Colonic mucosa (tissue), 4 donors: ENCODE results near the gene TSHZ2. TPM values are rescaled to one million over a fixed set of nuclear protein-coding genes. Genes with fewer than 3 reads are reported as not detected.

ENCODE experiments used
- DNase-seq: peaks from one replicate; pipeline ENCODE4 v3.0.0-alpha.2; 2020
- H3K27ac ChIP-seq: fragments of 200-600 bp; one replicate; pipeline ENCODE4 v1.8.0; 2021
- H3K27me3 ChIP-seq: fragments of 200-600 bp; one replicate; pipeline ENCODE4 v1.8.0; 2021
- H3K36me3 ChIP-seq: fragments of 200-600 bp; one replicate; pipeline ENCODE4 v1.8.0; 2021
- H3K4me1 ChIP-seq: fragments of 200-600 bp; one replicate; pipeline ENCODE4 v1.8.0; 2021; ENCODE audit warnings: mild to moderate bottlenecking
- H3K4me3 ChIP-seq: fragments of 200-600 bp; one replicate; pipeline ENCODE4 v1.8.0; 2021
- H3K9ac ChIP-seq, 2 donors: one replicate each; pipeline ENCODE4 v1.7.0; 2013; ENCODE audit warnings: control low read depth in 2 of 2, low read depth in 2 of 2, low read length in 2 of 2
- H3K9me3 ChIP-seq: fragments of 200-600 bp; one replicate; pipeline ENCODE4 v1.8.0; 2021
- CTCF ChIP-seq: fragments of 200-600 bp; IDR thresholded peaks from one replicate; pipeline ENCODE4 v1.8.0; 2022; ENCODE audit warnings: antibody characterized with exemption, mild to moderate bottlenecking
- intact Hi-C: fragments of 100-400 bp; cut with DNase I; formaldehyde crosslinking; loops from one replicate; pipeline ENCODE4 v1.14.1; 2022
- total RNA-seq, 2 donors: library from RNA; stranded (reverse); fragmentation: NEBNext Ultra II Directional in 1 of 2; extraction: Animal tissue kit (Norgen Biotek cat#: 25700) in 1 of 2; gene quantifications; one replicate each; pipeline ENCODE4 v1.2.1, GENCODE V29; 2021
- donor health status: healthy.
- donor health status: DM: no; HTN: no; CAD: no.
- donor health status: DM: no; HTN: no; CAD: no.

Gene TSHZ2
- total RNA-seq, 2 donors from 2014 or later = 2.1 to 3.1 TPM

- Histone ChIP-seq H3K36me3 (no peaks in the 10 kb centered on the region), H3K27ac (no peak overlapping the region), H3K9me3 (no peaks in the 10 kb centered on the region), H3K4me1 (no peaks in the 10 kb centered on the region), H3K4me3 (no peak overlapping the region), H3K27me3 (no peaks in the 10 kb centered on the region), H3K9ac (no peak overlapping the region)
- intact Hi-C loops = no loop called here
- DNase-seq = no peak
- no peak for TF ChIP-seq CTCF
Measured at GRCh38 chr20:53247468-53248103, 275.4 kb downstream of the TSHZ2 start.

GRCh38 chr20:53250456-53250855 lies 278.3 kb downstream of the TSHZ2 start:
- no peak for TF ChIP-seq CTCF

GRCh38 chr20:53252002-53252401 lies 279.8 kb downstream of the TSHZ2 start:
- H3K9ac ChIP-seq = no peak overlapping the region
- H3K4me3 ChIP-seq = no peak overlapping the region
- no peak for TF ChIP-seq CTCF
- H3K27me3 ChIP-seq = no peaks in the 10 kb centered on the region
- H3K27ac ChIP-seq = no peak overlapping the region
- no peaks in the 10 kb centered on the region for H3K4me1 ChIP-seq
- DNase-seq = no peak
- H3K36me3 ChIP-seq = no peaks in the 10 kb centered on the region
- no peaks in the 10 kb centered on the region for H3K9me3 ChIP-seq
- intact Hi-C loops = no loop called here

More at GRCh38 chr20:53250456-53250855, 278.3 kb downstream of the TSHZ2 start:
- H3K9me3 ChIP-seq = no peaks in the 10 kb centered on the region
- H3K27ac ChIP-seq = no peak overlapping the region
- H3K4me3 ChIP-seq = no peak overlapping the region
- H3K4me1 ChIP-seq = no peaks in the 10 kb centered on the region
- intact Hi-C loops = no loop called here
- H3K36me3 ChIP-seq = no peaks in the 10 kb centered on the region
- no peak overlapping the region for H3K9ac ChIP-seq
- no peaks in the 10 kb centered on the region for H3K27me3 ChIP-seq
- no peak for DNase-seq

GRCh38 chr20:53253668-53254067 lies 281.5 kb downstream of the TSHZ2 start:
- Histone ChIP-seq H3K4me3 (no peak overlapping the region), H3K4me1 (no peaks in the 10 kb centered on the region), H3K27ac (no peak overlapping the region), H3K9me3 (no peaks in the 10 kb centered on the region), H3K27me3 (no peaks in the 10 kb centered on the region), H3K9ac (no peak overlapping the region), H3K36me3 (no peaks in the 10 kb centered on the region)
- no peak for TF ChIP-seq CTCF
- intact Hi-C loops = no loop called here
- DNase-seq = no peak

GRCh38 chr20:53255102-53255710 lies 283.0 kb downstream of the TSHZ2 start:
- H3K27me3 ChIP-seq = no peaks in the 10 kb centered on the region
- H3K27ac ChIP-seq = no peak overlapping the region
- no peak for TF ChIP-seq CTCF
- no peaks in the 10 kb centered on the region for H3K4me1 ChIP-seq
- H3K9ac ChIP-seq = no peak overlapping the region
- H3K9me3 ChIP-seq = no peaks in the 10 kb centered on the region
- DNase-seq = no peak
- H3K4me3 ChIP-seq = no peak overlapping the region
- no peaks in the 10 kb centered on the region for H3K36me3 ChIP-seq
- intact Hi-C loops = no loop called here
